GM12878 (cell line): ENCODE data around the gene CANT1. TPM values are rescaled to one million over a fixed set of nuclear protein-coding genes. Genes with fewer than 3 reads are reported as not detected.

Source experiments
- ATAC-seq: fragments of 200-7000 bp; cut with Tn5 transposase; 3 replicates; pipeline ENCODE4 v1.9.1; 2020; ENCODE audit warnings: mild to moderate bottlenecking, moderate library complexity
- BruUV-seq: library from RNA; stranded (reverse); fragments of 400-500 nt; replicated peaks from 2 replicates; lab custom pipeline; 2021; lab: Mats Ljungman, UMichigan
- CTCF ChIA-PET: fragments of 300-600 bp; sonication (Branson Sonifier 250); formaldehyde crosslinking; extraction: SDS; loops from one replicate; lab custom pipeline; 2021; ENCODE audit warnings: inconsistent platforms; lab: Yijun Ruan, JAX
- POLR2A ChIA-PET: fragments of 350-600 bp; formaldehyde crosslinking; extraction: SDS; loops from one replicate; lab custom pipeline; 2021; ENCODE audit warnings: inconsistent platforms; lab: Charles Lee
- RAD21 ChIA-PET: fragments of 300-600 bp; sonication (Branson Sonifier 250); formaldehyde crosslinking; loops from one replicate; lab custom pipeline; 2023; ENCODE audit warnings: antibody characterized with exemption; ENCODE audit not compliant: unreplicated experiment; lab: Charles Lee
- SMC1A ChIA-PET: fragments of 300-600 bp; sonication (Branson Sonifier 250); formaldehyde crosslinking; loops from one replicate; lab custom pipeline; 2023; ENCODE audit not compliant: unreplicated experiment, uncharacterized antibody; lab: Charles Lee
- DNase-seq: peaks from one replicate; pipeline ENCODE4 v3.0.0-alpha.2; 2011; ENCODE audit warnings: low read depth, low spot score
- FAIRE-seq: peaks from 3 replicates; lab custom pipeline; 2011; peaks lifted over from hg19 to GRCh38; lab: Jason Lieb, UNC
- H2AFZ ChIP-seq: 2 replicates; pipeline ENCODE4 v1.6.0; 2011; ENCODE audit warnings: low read depth, low read length, control low read depth; ENCODE audit not compliant: control insufficient read depth
- H3K27ac ChIP-seq: 2 replicates; pipeline ENCODE4 v1.5.1; 2011; ENCODE audit warnings: control low read depth; ENCODE audit not compliant: control insufficient read depth, insufficient read depth
- H3K27me3 ChIP-seq, 2 experiments: replicated peaks in 1 of 2; 2 replicates each; pipeline versions ENCODE4 v1.6.0 to v1.6.1; 2011; ENCODE audit warnings: low read length in 1 of 2; ENCODE audit not compliant: control insufficient read depth in 2 of 2, insufficient read depth in 2 of 2
- H3K36me3 ChIP-seq, 2 experiments: 2 replicates each; pipeline ENCODE4 v1.5.1; 2011; ENCODE audit warnings: low read length in 1 of 2; ENCODE audit not compliant: control insufficient read depth in 2 of 2, insufficient read depth in 2 of 2
- H3K4me1 ChIP-seq: 2 replicates; pipeline ENCODE4 v1.6.1; 2011; ENCODE audit warnings: mild to moderate bottlenecking, low read length, moderate library complexity, mixed read lengths; ENCODE audit not compliant: control insufficient read depth, insufficient read depth
- H3K4me2 ChIP-seq: 2 replicates; pipeline ENCODE4 v1.6.0; 2011; ENCODE audit warnings: control low read depth; ENCODE audit not compliant: control insufficient read depth, insufficient read depth
- H3K4me3 ChIP-seq: fragments of 200-600 bp; sonication (generic); 2 replicates; pipeline ENCODE4 v1.5.1; 2016
- H3K79me2 ChIP-seq: 2 replicates; pipeline ENCODE4 v1.6.0; 2011; ENCODE audit warnings: low read length; ENCODE audit not compliant: control insufficient read depth, insufficient read depth
- H3K9ac ChIP-seq: 2 replicates; pipeline ENCODE4 v1.8.0; 2011; ENCODE audit warnings: low read length, control low read depth, mixed read lengths; ENCODE audit not compliant: control insufficient read depth, insufficient read depth
- H3K9me3 ChIP-seq: replicated peaks from 3 replicates; pipeline ENCODE4 v1.5.1; 2011; ENCODE audit warnings: mild to moderate bottlenecking, low read length; ENCODE audit not compliant: control insufficient read depth, insufficient read depth
- H4K20me1 ChIP-seq: 2 replicates; pipeline ENCODE4 v1.6.0; 2011; ENCODE audit not compliant: control insufficient read depth, insufficient read depth
- BACH1 ChIP-seq: fragments of 450-650 bp; IDR thresholded peaks from 2 replicates; pipeline ENCODE4 v1.6.1; 2017; ENCODE audit warnings: mild to moderate bottlenecking, borderline replicate concordance
- CEBPB ChIP-seq, 2 experiments: fragments of 150-350 bp in 1 of 2; IDR thresholded peaks; 2 replicates each; pipeline ENCODE4 v1.6.1; 2012 to 2014; ENCODE audit warnings: low read depth in 2 of 2, low read length in 2 of 2, borderline replicate concordance in 1 of 2, inconsistent platforms in 1 of 2
- CEBPZ ChIP-seq: fragments of 150-350 bp; IDR thresholded peaks from 2 replicates; pipeline ENCODE4 v1.6.1; 2016; ENCODE audit warnings: low read depth, low read length
- CREM ChIP-seq: IDR thresholded peaks from 2 replicates; pipeline ENCODE4 v1.6.1; 2014; ENCODE audit warnings: antibody characterized with exemption, low read depth
- EGR1 ChIP-seq, 2 experiments: IDR thresholded peaks; 1 replicate in 1 of 2; 2 replicates in 1 of 2; pipeline ENCODE4 v1.6.1; 2011 to 2012; ENCODE audit warnings: low read depth in 2 of 2, low read length in 2 of 2, borderline replicate concordance in 1 of 2, mild to moderate bottlenecking in 1 of 2, moderate library complexity in 1 of 2
- FOXM1 ChIP-seq: IDR thresholded peaks from 2 replicates; pipeline ENCODE4 v1.6.1; 2012; ENCODE audit warnings: low read depth, mild to moderate bottlenecking, inconsistent platforms, low read length, moderate library complexity
- HDAC6 ChIP-seq: fragments of 200-600 bp; sonication (generic); IDR thresholded peaks from one replicate; pipeline ENCODE4 v1.8.0; 2017; ENCODE audit warnings: antibody characterized with exemption; ENCODE audit not compliant: unreplicated experiment
- IKZF1 ChIP-seq: fragments of 450-650 bp; conservative IDR thresholded peaks from 2 replicates; pipeline ENCODE4 v1.6.1; 2017; ENCODE audit warnings: antibody characterized with exemption, mild to moderate bottlenecking
- IRF3 ChIP-seq: fragments of 450-650 bp; IDR thresholded peaks from 2 replicates; pipeline ENCODE4 v1.6.1; 2014; ENCODE audit warnings: mild to moderate bottlenecking
- KLF5 ChIP-seq: fragments of 450-650 bp; IDR thresholded peaks from 2 replicates; pipeline ENCODE4 v1.6.1; 2014; ENCODE audit warnings: mild to moderate bottlenecking; ENCODE audit not compliant: partially characterized antibody
- MEF2B ChIP-seq: fragments of 450-650 bp; IDR thresholded peaks from 2 replicates; pipeline ENCODE4 v1.6.1; 2018; ENCODE audit warnings: mild to moderate bottlenecking, moderate library complexity; ENCODE audit not compliant: partially characterized antibody, poor library complexity, severe bottlenecking
- MTA3 ChIP-seq: IDR thresholded peaks from 2 replicates; pipeline ENCODE4 v1.6.1; 2012; ENCODE audit warnings: low read length, inconsistent platforms, borderline replicate concordance
- NBN ChIP-seq: fragments of 450-650 bp; IDR thresholded peaks from 2 replicates; pipeline ENCODE4 v1.6.1; 2016
- POU2F2 ChIP-seq: IDR thresholded peaks from 3 replicates; pipeline ENCODE4 v1.6.1; 2011; ENCODE audit warnings: low read depth, mild to moderate bottlenecking, low read length, borderline replicate concordance
- RB1 ChIP-seq: fragments of 450-650 bp; formaldehyde crosslinking; IDR thresholded peaks from 2 replicates; pipeline ENCODE4 v1.6.1; 2017; ENCODE audit warnings: mild to moderate bottlenecking, borderline replicate concordance
- RELA ChIP-seq: fragments of 450-650 bp; IDR thresholded peaks from 2 replicates; pipeline ENCODE4 v1.8.0; 2014; ENCODE audit warnings: borderline replicate concordance; ENCODE audit not compliant: partially characterized antibody
- SRF ChIP-seq, 2 experiments: IDR thresholded peaks; 2 replicates each; pipeline ENCODE4 v1.6.1; 2011; ENCODE audit warnings: low read depth in 2 of 2, low read length in 2 of 2, mild to moderate bottlenecking in 1 of 2, moderate library complexity in 1 of 2
- TAF1 ChIP-seq: IDR thresholded peaks from 2 replicates; pipeline ENCODE4 v1.6.1; 2011; ENCODE audit warnings: mild to moderate bottlenecking, low read depth, low read length, borderline replicate concordance
- ZBTB4 ChIP-seq: fragments of 450-650 bp; formaldehyde crosslinking; IDR thresholded peaks from 2 replicates; pipeline ENCODE4 v1.4.0; 2022; ENCODE audit warnings: mild to moderate bottlenecking, moderate library complexity
- WGBS: methylation state at CpG from one replicate; pipeline ENCODE4 v1.1.6; 2016; ENCODE audit warnings: low lambda C conversion rate; ENCODE audit not compliant: insufficient replicate concordance, insufficient coverage; ENCODE audit errors: missing lambda C conversion rate; 5-methylcytosine and 5-hydroxymethylcytosine counted together
- in situ Hi-C: fragments of 300-500 bp; cut with MboI; formaldehyde crosslinking; loops from 9 replicates; pipeline ENCODE4 v1.14.3; 2018; ENCODE audit warnings: mixed read lengths
- intact Hi-C: fragments of 100-400 bp; cut with micrococcal nuclease; formaldehyde crosslinking; loops from one replicate; pipeline ENCODE4 v1.14.2; 2022; ENCODE audit not compliant: unreplicated experiment
- polyA plus RNA-seq, 11 experiments: library from polyadenylated mRNA; depleted of rRNA in 4 of 11; unstranded in 6 of 11; stranded (reverse) in 5 of 11; fragments of >200 nt; fragmentation: Nextera tagmentation in 4 of 11; fragmentation: Illumina TruSeq in 1 of 11; extraction: Ambion mirVana in 4 of 11; extraction: Trizol in 1 of 11; gene quantifications; 1 replicate in 1 of 11; 2 replicates in 10 of 11; pipeline versions ENCODE4 v1.2.1 to v1.2.3, GENCODE V29; 2011 to 2016; ENCODE audit warnings: inconsistent platforms in 2 of 11, missing spikeins in 2 of 11, low read depth in 1 of 11
- total RNA-seq, 4 experiments: library from RNA; depleted of rRNA in 3 of 4; stranded (reverse); fragments of >200 nt in 3 of 4; fragmentation: Illumina TruSeq in 1 of 4; extraction: Trizol in 1 of 4; gene quantifications; 2 replicates each; pipeline versions ENCODE4 v1.2.1 to v1.2.3, GENCODE V29; 2013 to 2021

The CANT1 gene
- total and polyA plus RNA-seq, 10 of the 15 experiments (the other 5 are each of a cell fraction or from before 2014, with no cell fraction given): 2.2 to 59.2 (median 20.2) TPM

GRCh38 chr17:79006046-79006445, 3.5 kb downstream of the CANT1 start:
- Histone ChIP-seq H3K4me3 (no peak overlapping the region), H3K9me3 (no peaks in the 10 kb centered on the region), H3K27me3 (no peaks in the 10 kb centered on the region), H3K27ac (no peak overlapping the region), H2AFZ (no peak overlapping the region), H3K79me2 (peaks cover 39% of the 10 kb centered on the region), H4K20me1 (no peaks in the 10 kb centered on the region; the same call in none of the 2 replicates), H3K4me1 (peaks cover 8% of the 10 kb centered on the region), H3K9ac (no peak overlapping the region), H3K36me3 (no peaks in the 10 kb centered on the region; a peak in 1 of 4 replicates), H3K4me2 (0 out of 2 replicates have a peak overlapping the region, but pooled peaks have one; percentile 33)
- SMC1A ChIA-PET: no interaction called here
- CTCF ChIA-PET: no interaction called here
- in situ Hi-C loops (no loop called here), intact Hi-C loops (no loop called here)
- no peak for DNase-seq
- RAD21 ChIA-PET: no interaction called here
- POLR2A ChIA-PET: no interaction called here
- no peak for TF ChIP-seq FOXM1
- no peak for TF ChIP-seq CREM
- no peak for TF ChIP-seq KLF5
- no peak for TF ChIP-seq NBN
- TF ChIP-seq TAF1: no peak
- no peak for TF ChIP-seq RELA
- no peak for TF ChIP-seq EGR1 (IDR thresholded peaks at IDR 0.05; ENCODE audit: borderline replicate concordance in 1 of 2, low read depth in 2 of 2, low read length in 2 of 2)
- no peak for TF ChIP-seq HDAC6
- TF ChIP-seq SRF (IDR thresholded peaks at IDR 0.05; ENCODE audit: low read depth in 2 of 2, low read length in 2 of 2): no peak
- no peak for TF ChIP-seq RB1
- no peak for TF ChIP-seq IRF3
- TF ChIP-seq POU2F2: no peak
- no peak for TF ChIP-seq ZBTB4 (CRISPR knock-in tag)
- no peak for TF ChIP-seq CEBPB (IDR thresholded peaks at IDR 0.05; ENCODE audit: borderline replicate concordance in 1 of 2, low read depth in 2 of 2, low read length in 2 of 2)
- no peak for TF ChIP-seq MTA3
- no peak for TF ChIP-seq BACH1
- TF ChIP-seq CEBPZ: no peak
- TF ChIP-seq IKZF1: no peak
- no peak for TF ChIP-seq MEF2B
- 85% methylated on average over 7 of the region's 8 CpGs for WGBS
- ATAC-seq: no peak
- BruUV-seq: no TSS peak
- FAIRE-seq: no peak
